Kidney capillary endothelial cell (primary cell): ENCODE results near the gene LCORL.
"Not testable (repeated sequence)": the region's sequence is repeated elsewhere in the genome, so short reads cannot be mapped to it uniquely, and the experiment has no call there.

ENCODE experiments used
- DNase-seq: peaks from one replicate; pipeline ENCODE4 v3.0.0-alpha.2; 2018; ENCODE audit warnings: low spot score

The LCORL gene

GRCh38 chr4:17932041-17932440 lies 89.5 kb downstream of the LCORL start:
- no peak for DNase-seq

GRCh38 chr4:17930256-17930655 lies 91.3 kb downstream of the LCORL start:
- no peak for DNase-seq

GRCh38 chr4:17924189-17924588 lies 97.4 kb downstream of the LCORL start:
- DNase-seq, result no peak

- DNase-seq, result no peak
Measured at GRCh38 chr4:17921451-17921850, 100.1 kb downstream of the LCORL start.

- DNase-seq, result no peak
Measured at GRCh38 chr4:17920681-17921080, 100.9 kb downstream of the LCORL start.

GRCh38 chr4:17915439-17915838 lies 106.1 kb downstream of the LCORL start:
- DNase-seq, result no peak

GRCh38 chr4:17912011-17912410 lies 109.5 kb downstream of the LCORL start:
- no peak for DNase-seq

- DNase-seq, result no peak
Measured at GRCh38 chr4:17911608-17912007, 109.9 kb downstream of the LCORL start.

GRCh38 chr4:17898553-17899055 lies 123.0 kb downstream of the LCORL start:
- no peak for DNase-seq

- DNase-seq, result no peak
Measured at GRCh38 chr4:17895481-17895880, 126.1 kb downstream of the LCORL start.

- DNase-seq, result no peak
Measured at GRCh38 chr4:17894421-17894820, 127.1 kb downstream of the LCORL start.

GRCh38 chr4:17889692-17890091 lies 131.9 kb downstream of the LCORL start:
- no peak for DNase-seq

GRCh38 chr4:17884511-17884910 lies 137.0 kb downstream of the LCORL start:
- DNase-seq, result no peak

- DNase-seq, result no peak
Measured at GRCh38 chr4:17884063-17884462, 137.5 kb downstream of the LCORL start.

- no peak for DNase-seq
Measured at GRCh38 chr4:17877661-17878060, 143.9 kb downstream of the LCORL start.

- DNase-seq, result no peak
Measured at GRCh38 chr4:17876943-17877342, 144.6 kb downstream of the LCORL start.

GRCh38 chr4:17875402-17876070 lies 146.0 kb downstream of the LCORL start:
- no peak for DNase-seq

GRCh38 chr4:17869327-17869726 lies 152.2 kb downstream of the LCORL start:
- DNase-seq, result no peak

GRCh38 chr4:17867276-17867675 lies 154.3 kb downstream of the LCORL start:
- DNase-seq, result no peak

- no peak for DNase-seq
Measured at GRCh38 chr4:17866810-17867209, 154.7 kb downstream of the LCORL start.

GRCh38 chr4:17865866-17866363 lies 155.6 kb downstream of the LCORL start:
- DNase-seq, result no peak

GRCh38 chr4:17861906-17862305 lies 159.6 kb downstream of the LCORL start:
- DNase-seq, result not testable (repeated sequence)

GRCh38 chr4:17859793-17860406 lies 161.7 kb downstream of the LCORL start:
- DNase-seq, result no peak

- DNase-seq, result no peak
Measured at GRCh38 chr4:17854036-17854435, 167.5 kb downstream of the LCORL start.
